Gastrocnemius medialis (tissue), 4 donors: ENCODE results near the gene RHEB. TPM values are rescaled to one million over a fixed set of nuclear protein-coding genes. Genes with fewer than 3 reads are reported as not detected.
A peak's percentile ranks its signal among the peaks of the same experiment; 100 is the strongest.

Experiments used
- ATAC-seq, 2 donors: fragments of 150-250 bp; one replicate each; pipeline ENCODE4 v1.9.1; 2016
- DNase-seq, 2 donors: peaks; one replicate each; pipeline ENCODE4 v3.0.0-alpha.2; 2019
- H3K27ac ChIP-seq, 4 donors: fragments of 200-600 bp; sonication (generic); 1 replicate in 1 of 4; 2 replicates in 3 of 4; pipeline ENCODE4 v1.5.1; 2016 to 2018; ENCODE audit warnings: mild to moderate bottlenecking in 2 of 4, moderate library complexity in 1 of 4
- H3K27me3 ChIP-seq, 3 donors: fragments of 200-600 bp; sonication (generic) in 2 of 3; 1 replicate in 1 of 3; 2 replicates in 2 of 3; pipeline versions ENCODE4 v1.5.1 to v1.6.0; 2016 to 2019; ENCODE audit warnings: mild to moderate bottlenecking in 1 of 3, moderate library complexity in 1 of 3
- H3K36me3 ChIP-seq, 2 donors: fragments of 200-600 bp; sonication (generic) in 1 of 2; one replicate each; pipeline ENCODE4 v1.5.1; 2017 to 2018
- H3K4me1 ChIP-seq, 2 donors: fragments of 200-600 bp; sonication (generic) in 1 of 2; one replicate each; pipeline ENCODE4 v1.5.1; 2016 to 2017; ENCODE audit warnings: mild to moderate bottlenecking in 2 of 2
- H3K4me3 ChIP-seq, 4 donors: fragments of 200-600 bp; sonication (generic) in 3 of 4; 1 replicate in 1 of 4; 2 replicates in 3 of 4; pipeline ENCODE4 v1.5.1; 2016 to 2019; ENCODE audit warnings: mild to moderate bottlenecking in 2 of 4
- H3K9me3 ChIP-seq, 3 donors: fragments of 200-600 bp; sonication (generic) in 2 of 3; 1 replicate in 1 of 3; 2 replicates in 2 of 3; pipeline ENCODE4 v1.5.1; 2016 to 2019
- CTCF ChIP-seq, 5 experiments: fragments of 450-650 bp in 3 of 5; fragments of 200-600 bp in 2 of 5; sonication (generic) in 2 of 5; IDR thresholded peaks in 4 of 5; conservative IDR thresholded peaks in 1 of 5; 1 replicate in 4 of 5; 2 replicates in 1 of 5; pipeline ENCODE4 v1.5.1; 2016 to 2019; ENCODE audit warnings: antibody characterized with exemption in 5 of 5, mild to moderate bottlenecking in 3 of 5, moderate library complexity in 3 of 5
- POLR2A ChIP-seq, 2 donors: fragments of 450-650 bp; IDR thresholded peaks; one replicate each; pipeline ENCODE4 v1.6.1; 2017; ENCODE audit warnings: antibody characterized with exemption in 2 of 2, mild to moderate bottlenecking in 2 of 2, moderate library complexity in 2 of 2
- in situ Hi-C, 4 donors: fragments of 200-750 bp; cut with MboI; loops; one replicate each; pipeline versions ENCODE4 v1.15.0 to v1.8.0; 2017; ENCODE audit warnings: low sequenced_read_pairs in 4 of 4
- intact Hi-C: fragments of 100-400 bp; cut with DNase I; formaldehyde crosslinking; loops from one replicate; pipeline ENCODE4 v1.15.1; 2023; ENCODE audit warnings: low total_unique reads
- total RNA-seq, 4 donors: library from RNA; depleted of rRNA; stranded (reverse); fragments of >200 nt; gene quantifications; one replicate each; pipeline versions ENCODE4 v1.1.0 to v1.2.3, GENCODE V29; 2016

RHEB gene
- total RNA-seq, 4 donors from 2014 or later, result 93.2 to 159 (median 124) TPM

DNA sequence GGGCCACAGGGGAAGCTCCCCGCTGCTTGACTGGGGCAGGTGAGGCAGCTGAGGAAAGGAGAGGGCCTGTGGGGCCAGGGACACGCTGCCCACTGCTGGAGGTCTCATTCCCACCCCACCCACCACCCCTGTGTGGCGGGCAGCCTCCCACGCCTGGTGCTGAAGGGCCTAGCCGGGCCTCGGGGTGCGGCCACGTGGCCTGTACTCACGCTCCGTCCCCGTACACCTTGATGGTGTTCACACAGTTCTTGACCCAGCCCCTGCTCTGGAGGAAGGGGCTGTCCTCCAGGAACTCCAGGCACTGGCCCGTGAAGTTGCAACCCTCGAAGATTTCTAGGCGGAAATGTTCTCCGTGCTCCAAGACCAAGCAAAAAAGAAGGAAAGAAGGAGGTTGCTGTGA lies 83.7 kb downstream of the RHEB start:
- H3K4me1 ChIP-seq, result peaks cover 0 to 7% of the 10 kb centered on the region in 2 donors
- in situ Hi-C loops (no loop called here), intact Hi-C loops (no loop called here)
- no peak for TF ChIP-seq POLR2A (IDR thresholded peaks at IDR 0.05)
- TF ChIP-seq CTCF (IDR thresholded peaks at IDR 0.05 in 4 of 5, conservative IDR thresholded peaks at IDR 0.05 in 1 of 5), result no peak
- H3K4me3 ChIP-seq, result no peak overlapping the region
- DNase-seq (peak in 1 of 2 donors; percentile 2), ATAC-seq (no peak)
- no peak overlapping the region for H3K27ac ChIP-seq
- no peaks in the 10 kb centered on the region for H3K9me3 ChIP-seq
- H3K27me3 ChIP-seq, result peaks cover 14 to 27% (median 22%) of the 10 kb centered on the region in 3 donors
- no peaks in the 10 kb centered on the region for H3K36me3 ChIP-seq

GRCh38 chr7:151435103-151435916 lies 84.4 kb downstream of the RHEB start:
- Histone ChIP-seq H3K4me1 (peaks cover 0 to 7% of the 10 kb centered on the region in 2 donors), H3K4me3 (no peak overlapping the region), H3K27me3 (peaks cover 10 to 22% (median 21%) of the 10 kb centered on the region in 3 donors), H3K36me3 (no peaks in the 10 kb centered on the region), H3K27ac (no peak overlapping the region), H3K9me3 (no peaks in the 10 kb centered on the region)
- DNase-seq (peak in 1 of 2 donors; percentile 5), ATAC-seq (no peak)
- in situ Hi-C loops, result no loop called here
- intact Hi-C loops, result no loop called here
- no peak for TF ChIP-seq POLR2A (IDR thresholded peaks at IDR 0.05)
- no peak for TF ChIP-seq CTCF (IDR thresholded peaks at IDR 0.05 in 4 of 5, conservative IDR thresholded peaks at IDR 0.05 in 1 of 5)

DNA sequence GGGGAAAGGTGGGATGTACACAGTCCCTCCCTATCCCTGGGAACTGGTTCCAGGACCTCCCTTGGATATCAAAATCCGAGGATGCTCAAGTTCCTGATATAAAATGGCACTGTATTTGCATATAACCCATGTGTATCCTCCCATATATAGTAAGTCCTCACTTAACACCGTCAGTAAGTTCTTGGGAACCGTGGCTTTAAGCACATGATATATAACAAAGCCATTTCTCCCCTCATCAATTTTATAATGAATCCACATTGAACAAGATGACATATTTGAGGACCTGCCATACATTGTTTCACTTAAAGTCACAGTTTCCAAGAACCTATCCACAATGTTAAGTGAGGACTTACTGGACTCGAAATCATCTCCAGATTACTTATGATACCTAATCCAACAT lies 85.1 kb downstream of the RHEB start:
- Histone ChIP-seq H3K4me3 (no peak overlapping the region), H3K36me3 (no peaks in the 10 kb centered on the region), H3K9me3 (no peaks in the 10 kb centered on the region), H3K27me3 (peaks cover 8 to 15% (median 14%) of the 10 kb centered on the region in 3 donors), H3K27ac (no peak overlapping the region), H3K4me1 (peaks cover 0 to 2% of the 10 kb centered on the region in 2 donors)
- TF ChIP-seq POLR2A (IDR thresholded peaks at IDR 0.05) (no peak), CTCF (IDR thresholded peaks at IDR 0.05 in 4 of 5, conservative IDR thresholded peaks at IDR 0.05 in 1 of 5) (no peak)
- in situ Hi-C loops (no loop called here), intact Hi-C loops (no loop called here)
- DNase-seq, result no peak
- no peak for ATAC-seq

GRCh38 chr7:151433721-151434400 lies 85.8 kb downstream of the RHEB start:
- TF ChIP-seq CTCF (IDR thresholded peaks at IDR 0.05 in 4 of 5, conservative IDR thresholded peaks at IDR 0.05 in 1 of 5) (no peak), POLR2A (IDR thresholded peaks at IDR 0.05) (no peak)
- intact Hi-C loops (no loop called here), in situ Hi-C loops (no loop called here)
- H3K9me3 ChIP-seq, result no peaks in the 10 kb centered on the region
- no peak overlapping the region for H3K4me3 ChIP-seq
- no peaks in the 10 kb centered on the region for H3K36me3 ChIP-seq
- DNase-seq, result peak in 1 of 2 donors; percentile 8
- ATAC-seq, result no peak
- no peak overlapping the region for H3K27ac ChIP-seq
- peaks cover under 1 to 9% (median 7%) of the 10 kb centered on the region in 3 donors for H3K27me3 ChIP-seq
- no peaks in the 10 kb centered on the region for H3K4me1 ChIP-seq
